Natural killer cell (primary cell): Measurements from ENCODE around the gene PDCD7. TPM values are rescaled to one million over a fixed set of nuclear protein-coding genes. Genes with fewer than 3 reads are reported as not detected.
A peak's percentile ranks its signal among the peaks of the same experiment; 100 is the strongest.
"Not testable (repeated sequence)": the region's sequence is repeated elsewhere in the genome, so short reads cannot be mapped to it uniquely, and the experiment has no call there.

Experiments
- ATAC-seq, 3 donors: fragments of 150-1000 bp in 2 of 3; fragments of 200-7000 bp in 1 of 3; cut with Tn5 transposase; 1 replicate in 1 of 3; 2 replicates in 2 of 3; pipeline ENCODE4 v1.10.0; 2021; ENCODE audit warnings: mild to moderate bottlenecking in 2 of 3, moderate library complexity in 2 of 3
- DNase-seq, 2 donors: peaks; one replicate each; pipeline versions ENCODE4 v3.0.0 to v3.0.0-alpha.2; 2013 to 2021; ENCODE audit warnings: mixed read lengths in 1 of 2
- H3K27ac ChIP-seq: one replicate; pipeline ENCODE4 v1.5.1; 2013; ENCODE audit warnings: mild to moderate bottlenecking, low read length
- H3K27me3 ChIP-seq: one replicate; pipeline ENCODE4 v1.6.1; 2013; ENCODE audit warnings: low read length; ENCODE audit not compliant: control insufficient read depth, insufficient read depth
- H3K36me3 ChIP-seq: one replicate; pipeline ENCODE4 v1.6.1; 2013; ENCODE audit warnings: low read length; ENCODE audit not compliant: control insufficient read depth, insufficient read depth
- H3K4me1 ChIP-seq: one replicate; pipeline ENCODE4 v1.6.1; 2013; ENCODE audit warnings: low read length; ENCODE audit not compliant: control insufficient read depth, insufficient read depth
- H3K4me3 ChIP-seq: one replicate; pipeline ENCODE4 v1.5.1; 2013; ENCODE audit warnings: low read length
- H3K9me3 ChIP-seq: one replicate; pipeline ENCODE4 v1.6.1; 2013; ENCODE audit warnings: low read length; ENCODE audit not compliant: control insufficient read depth, insufficient read depth
- H3K27ac Mint-ChIP-seq, 2 donors: one replicate each; pipeline ENCODE4 v1.8.0; 2022; ENCODE audit warnings: mild to moderate bottlenecking in 2 of 2, mixed read lengths in 2 of 2, moderate library complexity in 1 of 2
- H3K27me3 Mint-ChIP-seq, 2 donors: one replicate each; pipeline ENCODE4 v1.8.0; 2022; ENCODE audit warnings: low read depth in 2 of 2, mixed read lengths in 2 of 2
- H3K36me3 Mint-ChIP-seq: one replicate; pipeline ENCODE4 v1.8.0; 2022; ENCODE audit warnings: mixed read lengths
- H3K4me1 Mint-ChIP-seq, 2 donors: one replicate each; pipeline ENCODE4 v1.8.0; 2022; ENCODE audit warnings: mixed read lengths in 2 of 2
- H3K4me3 Mint-ChIP-seq: one replicate; pipeline ENCODE4 v1.8.0; 2022; ENCODE audit warnings: mild to moderate bottlenecking, moderate library complexity, mixed read lengths
- H3K9me3 Mint-ChIP-seq, 2 donors: one replicate each; pipeline ENCODE4 v1.8.0; 2022; ENCODE audit warnings: mixed read lengths in 2 of 2
- WGBS: methylation state at CpG from one replicate; pipeline ENCODE4 v1.1.7; 2013; ENCODE audit warnings: missing lambda C conversion rate; ENCODE audit not compliant: insufficient coverage; 5-methylcytosine and 5-hydroxymethylcytosine counted together
- intact Hi-C: fragments of 100-400 bp; cut with micrococcal nuclease; formaldehyde crosslinking; loops from one replicate; pipeline ENCODE4 v1.14.2; 2022
- total RNA-seq, 4 donors: library from RNA; stranded (reverse); fragments of 120-200 nt in 1 of 4; gene quantifications; one replicate each; pipeline versions ENCODE4 v1.2.3 to v1.2.4, GENCODE V29; 2013 to 2022
- TF ChIP-seq, protein P1 (sequence below): fragments of 200-600 bp; IDR thresholded peaks from one replicate; pipeline ENCODE4 v1.8.0; 2022; ENCODE audit warnings: antibody characterized with exemption

Gene PDCD7, protein sequence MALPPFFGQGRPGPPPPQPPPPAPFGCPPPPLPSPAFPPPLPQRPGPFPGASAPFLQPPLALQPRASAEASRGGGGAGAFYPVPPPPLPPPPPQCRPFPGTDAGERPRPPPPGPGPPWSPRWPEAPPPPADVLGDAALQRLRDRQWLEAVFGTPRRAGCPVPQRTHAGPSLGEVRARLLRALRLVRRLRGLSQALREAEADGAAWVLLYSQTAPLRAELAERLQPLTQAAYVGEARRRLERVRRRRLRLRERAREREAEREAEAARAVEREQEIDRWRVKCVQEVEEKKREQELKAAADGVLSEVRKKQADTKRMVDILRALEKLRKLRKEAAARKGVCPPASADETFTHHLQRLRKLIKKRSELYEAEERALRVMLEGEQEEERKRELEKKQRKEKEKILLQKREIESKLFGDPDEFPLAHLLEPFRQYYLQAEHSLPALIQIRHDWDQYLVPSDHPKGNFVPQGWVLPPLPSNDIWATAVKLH
- total RNA-seq = 10 to 100 TPM; 19.1 to 33.9 (median 26.7) TPM
- total RNA-seq (2013) = 23.1 TPM

DNA sequence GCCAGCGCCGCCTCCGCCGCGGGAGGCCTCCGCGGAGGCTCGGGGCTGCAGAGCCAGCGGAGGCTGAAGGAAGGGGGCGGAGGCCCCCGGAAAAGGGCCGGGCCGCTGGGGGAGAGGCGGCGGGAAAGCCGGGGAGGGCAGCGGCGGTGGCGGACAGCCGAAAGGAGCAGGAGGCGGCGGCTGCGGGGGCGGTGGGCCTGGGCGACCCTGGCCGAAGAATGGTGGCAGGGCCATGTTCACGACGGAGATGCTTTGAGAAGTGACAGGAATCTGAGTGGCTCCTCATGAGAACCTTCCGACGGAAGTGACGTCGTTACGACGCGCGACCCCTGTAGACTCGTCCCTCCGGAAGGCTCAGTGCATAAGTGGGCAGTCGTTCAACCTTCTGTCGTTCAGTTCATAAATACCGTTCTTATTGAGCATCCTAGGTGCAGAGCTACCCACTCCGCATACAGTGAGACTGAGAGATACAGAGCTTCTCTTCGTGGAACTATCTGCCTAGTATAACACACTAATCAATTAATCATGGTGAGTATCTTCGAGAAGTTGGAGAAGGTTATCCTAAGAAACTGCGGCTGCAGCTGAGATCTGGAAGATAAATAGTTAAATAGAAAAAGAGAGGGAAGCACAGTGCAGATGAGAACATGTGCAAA is at the start of gene PDCD7:
TSS of gene PDCD7 (minus strand) at position 261 of the 653 bp plus-strand sequence. CDS start at position 234, 27 bp downstream.
- ATAC-seq = peak; percentile 92 to 94 (median 93)
- Mint-ChIP-seq H3K4me3 (peak within 1 kb of the TSS; percentile 97), H3K36me3 (no peaks in the 10 kb centered on the region), H3K27ac (peak within 1 kb of the TSS; percentile 97), H3K4me1 (peaks cover 27 to 32% of the 10 kb centered on the region in 2 donors), H3K9me3 (no peaks in the 10 kb centered on the region), H3K27me3 (no peaks in the 10 kb centered on the region)
- Histone ChIP-seq H3K4me3 (peak within 1 kb of the TSS; percentile 69), H3K27me3 (no peaks in the 10 kb centered on the region), H3K27ac (peak within 1 kb of the TSS; percentile 87), H3K4me1 (peaks cover 17% of the 10 kb centered on the region), H3K9me3 (no peaks in the 10 kb centered on the region), H3K36me3 (peaks cover 8% of the 10 kb centered on the region)
- peak; percentile 79 to 95 for DNase-seq
- intact Hi-C loops = loop anchor here (1.0 to 10.0 kb wide), 2 partner anchors 51 to 163 kb away; partner anchors contain the start of genes CLPX and RNU5A-1
- under 1% methylated on average over 41 of the region's 45 CpGs for WGBS
- TF ChIP-seq, protein P1, sequence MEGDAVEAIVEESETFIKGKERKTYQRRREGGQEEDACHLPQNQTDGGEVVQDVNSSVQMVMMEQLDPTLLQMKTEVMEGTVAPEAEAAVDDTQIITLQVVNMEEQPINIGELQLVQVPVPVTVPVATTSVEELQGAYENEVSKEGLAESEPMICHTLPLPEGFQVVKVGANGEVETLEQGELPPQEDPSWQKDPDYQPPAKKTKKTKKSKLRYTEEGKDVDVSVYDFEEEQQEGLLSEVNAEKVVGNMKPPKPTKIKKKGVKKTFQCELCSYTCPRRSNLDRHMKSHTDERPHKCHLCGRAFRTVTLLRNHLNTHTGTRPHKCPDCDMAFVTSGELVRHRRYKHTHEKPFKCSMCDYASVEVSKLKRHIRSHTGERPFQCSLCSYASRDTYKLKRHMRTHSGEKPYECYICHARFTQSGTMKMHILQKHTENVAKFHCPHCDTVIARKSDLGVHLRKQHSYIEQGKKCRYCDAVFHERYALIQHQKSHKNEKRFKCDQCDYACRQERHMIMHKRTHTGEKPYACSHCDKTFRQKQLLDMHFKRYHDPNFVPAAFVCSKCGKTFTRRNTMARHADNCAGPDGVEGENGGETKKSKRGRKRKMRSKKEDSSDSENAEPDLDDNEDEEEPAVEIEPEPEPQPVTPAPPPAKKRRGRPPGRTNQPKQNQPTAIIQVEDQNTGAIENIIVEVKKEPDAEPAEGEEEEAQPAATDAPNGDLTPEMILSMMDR = no peak

DNA sequence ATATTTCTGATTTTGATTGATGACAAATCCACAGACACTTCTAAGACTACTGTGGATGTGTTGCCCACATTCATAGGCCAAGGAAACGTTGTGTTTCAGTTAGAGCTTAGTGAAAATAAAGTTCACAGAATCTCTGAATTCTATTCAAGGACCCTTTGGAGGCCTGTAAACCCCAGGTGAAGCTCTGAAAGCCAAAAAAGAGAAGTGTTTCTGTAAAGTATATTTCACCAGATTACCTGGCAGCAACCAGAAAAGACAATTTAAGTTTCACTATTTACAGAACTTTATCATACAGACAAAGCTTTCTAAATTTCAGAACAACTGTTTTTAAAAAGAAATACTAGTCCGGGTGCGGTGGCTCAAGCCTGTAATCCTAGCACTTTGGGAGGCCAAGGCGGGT is 48.9 kb upstream of the PDCD7 start:
- Mint-ChIP-seq H3K36me3 (no peaks in the 10 kb centered on the region), H3K4me1 (peaks cover 26 to 31% of the 10 kb centered on the region in 2 donors), H3K27me3 (no peaks in the 10 kb centered on the region), H3K9me3 (no peaks in the 10 kb centered on the region), H3K4me3 (peak overlapping the region; percentile 93), H3K27ac (peak overlapping the region; percentile 91 to 92)
- no peak overlapping the region for H3K27ac ChIP-seq
- ATAC-seq (no peak), DNase-seq (no peak)
- H3K4me3 ChIP-seq = no peak overlapping the region
- WGBS = 70% methylated on average over 4 of the region's 4 CpGs
- H3K4me1 ChIP-seq = peaks cover 24% of the 10 kb centered on the region
- intact Hi-C loops = loop anchor here (10.0 kb wide), 2 partner anchors 48 to 202 kb away; partner anchors contain the start of gene PDCD7
- H3K36me3 ChIP-seq = peaks cover 25% of the 10 kb centered on the region
- H3K9me3 ChIP-seq = no peaks in the 10 kb centered on the region
- TF ChIP-seq, protein P1 = no peak
- no peaks in the 10 kb centered on the region for H3K27me3 ChIP-seq

DNA sequence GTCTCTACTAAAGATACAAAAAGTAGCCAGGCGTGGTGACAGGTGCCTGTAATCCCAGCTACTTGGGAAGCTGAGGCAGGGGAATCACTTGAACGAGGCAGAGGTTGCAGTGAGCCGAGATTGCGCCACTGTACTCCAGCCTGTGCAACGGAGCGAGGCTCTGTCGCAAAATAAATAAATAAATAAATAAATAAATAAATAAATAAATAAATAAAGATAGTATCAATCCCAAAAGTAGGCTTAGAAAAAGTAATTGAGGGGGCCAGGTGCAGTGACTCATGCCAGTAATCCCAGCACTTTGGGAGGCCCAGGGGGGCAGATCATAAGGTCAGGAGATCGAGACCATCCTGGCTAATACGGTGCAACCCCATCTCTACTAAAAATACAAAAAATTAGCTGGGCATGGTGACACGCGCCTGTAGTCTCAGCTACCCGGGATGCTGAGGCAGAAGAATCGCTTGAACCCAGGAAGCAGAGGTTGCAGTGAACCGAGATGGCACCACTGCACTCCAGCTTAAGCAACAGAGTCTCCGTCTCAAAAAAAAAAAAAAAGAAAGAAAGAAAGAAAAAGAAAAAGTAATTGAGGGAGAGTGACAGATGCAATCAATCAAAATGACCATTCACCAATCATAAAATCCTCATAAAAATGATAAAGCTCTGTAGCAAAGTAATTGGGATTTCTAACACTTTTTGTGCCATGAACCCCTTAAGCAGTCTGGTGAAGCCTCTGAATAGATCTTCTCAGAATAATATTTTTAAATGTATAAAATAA is 48.2 kb upstream of the PDCD7 start:
- Mint-ChIP-seq H3K4me1 (peaks cover 26 to 31% of the 10 kb centered on the region in 2 donors), H3K4me3 (peak overlapping the region; percentile 43), H3K27ac (peak overlapping the region in 1 of 2 donors; percentile 51)
- not testable (repeated sequence) for H3K9me3 Mint-ChIP-seq, H3K9me3 ChIP-seq, H3K4me3 ChIP-seq, H3K27me3 Mint-ChIP-seq, H3K27me3 ChIP-seq, ATAC-seq, H3K27ac ChIP-seq, DNase-seq, H3K36me3 Mint-ChIP-seq
- peaks cover 31% of the 10 kb centered on the region for H3K36me3 ChIP-seq
- H3K4me1 ChIP-seq = peaks cover 24% of the 10 kb centered on the region
- WGBS = 89% methylated on average over 11 of the region's 15 CpGs
- intact Hi-C loops = loop anchor here (10.0 kb wide), 2 partner anchors 47 to 203 kb away; partner anchors contain the start of gene PDCD7
